Neuronal stem cell (in vitro differentiated cells): ENCODE measurements around the gene RPL37A.

Experiments
- DNase-seq: peaks from one replicate; pipeline ENCODE4 v3.0.0-alpha.2; 2013; ENCODE audit warnings: low spot score
- H2AFZ ChIP-seq: one replicate; pipeline ENCODE4 v1.6.1; 2013; ENCODE audit warnings: mild to moderate bottlenecking, low read length, inconsistent platforms
- H2AK5ac ChIP-seq: 2 replicates; pipeline ENCODE4 v1.6.1; 2013; ENCODE audit warnings: low read depth, mild to moderate bottlenecking, inconsistent platforms, low read length, moderate library complexity, mixed read lengths
- H2BK120ac ChIP-seq: 2 replicates; pipeline ENCODE4 v1.6.1; 2013; ENCODE audit warnings: low read depth, mild to moderate bottlenecking, inconsistent platforms, low read length, moderate library complexity, mixed read lengths
- H2BK12ac ChIP-seq: one replicate; pipeline ENCODE4 v1.6.1; 2013; ENCODE audit warnings: low read length, inconsistent platforms
- H2BK15ac ChIP-seq: 2 replicates; pipeline ENCODE4 v1.6.1; 2013; ENCODE audit warnings: mild to moderate bottlenecking, low read length, inconsistent platforms, mixed read lengths
- H2BK5ac ChIP-seq: one replicate; pipeline ENCODE4 v1.6.1; 2013; ENCODE audit warnings: inconsistent platforms, mild to moderate bottlenecking, low read length, moderate library complexity
- H3K14ac ChIP-seq: one replicate; pipeline ENCODE4 v1.6.1; 2013; ENCODE audit warnings: low read length, inconsistent platforms
- H3K18ac ChIP-seq: 2 replicates; pipeline ENCODE4 v1.6.1; 2013; ENCODE audit warnings: low read length, inconsistent platforms
- H3K23ac ChIP-seq: 2 replicates; pipeline ENCODE4 v1.6.1; 2013; ENCODE audit warnings: low read depth, mild to moderate bottlenecking, mixed read lengths, low read length, inconsistent platforms; ENCODE audit not compliant: poor library complexity
- H3K27ac ChIP-seq: replicated peaks from 3 replicates; pipeline ENCODE4 v1.5.1; 2013; ENCODE audit warnings: low read length, inconsistent platforms
- H3K27me3 ChIP-seq, 3 experiments: 2 replicates each; pipeline ENCODE4 v1.6.1; 2013; ENCODE audit warnings: low read length in 3 of 3, mild to moderate bottlenecking in 2 of 3, inconsistent platforms in 1 of 3, low read depth in 1 of 3, mixed read lengths in 1 of 3, moderate library complexity in 1 of 3; ENCODE audit not compliant: control insufficient read depth in 3 of 3, insufficient read depth in 3 of 3
- H3K36me3 ChIP-seq, 2 donors: replicated peaks in 1 of 2; 2 replicates each; pipeline ENCODE4 v1.6.1; 2013; ENCODE audit warnings: low read length in 2 of 2; ENCODE audit not compliant: control insufficient read depth in 2 of 2, insufficient read depth in 2 of 2
- H3K4ac ChIP-seq: 2 replicates; pipeline ENCODE4 v1.6.1; 2013; ENCODE audit warnings: inconsistent platforms, mild to moderate bottlenecking, low read length, moderate library complexity
- H3K4me1 ChIP-seq, 2 donors: 1 replicate in 1 of 2; 2 replicates in 1 of 2; pipeline ENCODE4 v1.6.1; 2013; ENCODE audit warnings: low read length in 2 of 2, low read depth in 1 of 2; ENCODE audit not compliant: control insufficient read depth in 2 of 2, insufficient read depth in 1 of 2
- H3K4me2 ChIP-seq: one replicate; pipeline ENCODE4 v1.6.1; 2013; ENCODE audit warnings: mild to moderate bottlenecking, low read length, inconsistent platforms; ENCODE audit not compliant: insufficient read depth, poor library complexity, severe bottlenecking
- H3K4me3 ChIP-seq, 2 donors: 2 replicates each; pipeline ENCODE4 v1.5.1; 2013; ENCODE audit warnings: low read length in 2 of 2, mild to moderate bottlenecking in 2 of 2, inconsistent platforms in 1 of 2, moderate library complexity in 1 of 2
- H3K79me1 ChIP-seq: one replicate; pipeline ENCODE4 v1.6.1; 2013; ENCODE audit warnings: low read depth, mild to moderate bottlenecking, inconsistent platforms, low read length, moderate library complexity
- H3K9ac ChIP-seq: one replicate; pipeline ENCODE4 v1.6.1; 2013; ENCODE audit warnings: mild to moderate bottlenecking, low read depth, low read length, inconsistent platforms; ENCODE audit not compliant: poor library complexity
- H3K9me3 ChIP-seq, 2 donors: replicated peaks in 1 of 2; 2 replicates each; pipeline versions ENCODE3 to v1.6.1; 2013; ENCODE audit warnings: low read length in 2 of 2, mild to moderate bottlenecking in 2 of 2, inconsistent platforms in 1 of 2, low read depth in 1 of 2, mixed read lengths in 1 of 2, moderate library complexity in 1 of 2; ENCODE audit not compliant: control insufficient read depth in 2 of 2, insufficient read depth in 1 of 2
- H4K8ac ChIP-seq: one replicate; pipeline ENCODE4 v1.6.1; 2013; ENCODE audit warnings: low read depth, mild to moderate bottlenecking, inconsistent platforms, low read length, moderate library complexity
- H4K91ac ChIP-seq: one replicate; pipeline ENCODE4 v1.6.1; 2013; ENCODE audit warnings: low read length, low read depth, mild to moderate bottlenecking, inconsistent platforms; ENCODE audit not compliant: poor library complexity
- WGBS, 2 donors: extraction: QIAGEN DNeasy Blood & Tissue Kit; methylation state at CpG; one replicate each; pipeline ENCODE4 v1.1.7; 2013; ENCODE audit warnings: missing lambda C conversion rate in 2 of 2, mixed read lengths in 1 of 2; ENCODE audit not compliant: insufficient read length in 2 of 2, insufficient replicate concordance in 1 of 2; ENCODE audit errors: extremely low coverage in 2 of 2; 5-methylcytosine and 5-hydroxymethylcytosine counted together

Gene RPL37A

GRCh38 chr2:216477283-216478035 lies 21.2 kb upstream of the RPL37A start:
- Histone ChIP-seq H3K27ac (no peak overlapping the region), H3K18ac (no peak overlapping the region), H2BK15ac (no peak overlapping the region), H2BK5ac (no peak overlapping the region), H3K23ac (no peak overlapping the region), H2AK5ac (no peak overlapping the region), H2BK120ac (no peak overlapping the region), H3K4ac (no peak overlapping the region), H3K4me1 (peaks cover 1 to 2% of the 10 kb centered on the region in 2 donors), H3K9ac (no peak overlapping the region), H3K4me2 (no peak overlapping the region), H4K8ac (no peak overlapping the region), H2BK12ac (no peak overlapping the region), H3K9me3 (no peaks in the 10 kb centered on the region), H3K4me3 (no peak overlapping the region), H3K27me3 (no peaks in the 10 kb centered on the region), H3K79me1 (no peaks in the 10 kb centered on the region), H4K91ac (no peak overlapping the region), H3K14ac (no peak overlapping the region), H3K36me3 (peaks cover 7 to 60% of the 10 kb centered on the region in 2 donors), H2AFZ (no peak overlapping the region)
- no peak for DNase-seq
- WGBS, 2 donors, result no CpG with 5 or more reads among the region's 2 CpGs

GRCh38 chr2:216478151-216478550 lies 20.5 kb upstream of the RPL37A start:
- Histone ChIP-seq H2AFZ (no peak overlapping the region), H3K36me3 (peaks cover 7 to 67% of the 10 kb centered on the region in 2 donors), H3K4me2 (no peak overlapping the region), H3K4me3 (no peak overlapping the region), H3K9me3 (no peaks in the 10 kb centered on the region), H3K4ac (no peak overlapping the region), H2BK120ac (no peak overlapping the region), H3K18ac (no peak overlapping the region), H3K27ac (no peak overlapping the region), H2BK15ac (no peak overlapping the region), H3K27me3 (no peaks in the 10 kb centered on the region), H3K9ac (no peak overlapping the region), H4K91ac (no peak overlapping the region), H2BK12ac (no peak overlapping the region), H2AK5ac (no peak overlapping the region), H3K14ac (no peak overlapping the region), H3K4me1 (peaks cover 1 to 2% of the 10 kb centered on the region in 2 donors), H2BK5ac (no peak overlapping the region), H3K79me1 (no peaks in the 10 kb centered on the region), H3K23ac (no peak overlapping the region), H4K8ac (no peak overlapping the region)
- no CpG with 5 or more reads among the region's 3 CpGs for WGBS, 2 donors
- DNase-seq, result no peak

GRCh38 chr2:216478791-216479190 lies 19.9 kb upstream of the RPL37A start:
- Histone ChIP-seq H3K4me3 (no peak overlapping the region), H3K14ac (no peak overlapping the region), H3K27me3 (no peaks in the 10 kb centered on the region), H3K4me1 (peaks cover 1 to 2% of the 10 kb centered on the region in 2 donors), H3K79me1 (no peaks in the 10 kb centered on the region), H2AFZ (no peak overlapping the region), H4K91ac (no peak overlapping the region), H2BK120ac (no peak overlapping the region), H3K9ac (no peak overlapping the region), H4K8ac (no peak overlapping the region), H3K36me3 (peaks cover 7 to 70% of the 10 kb centered on the region in 2 donors), H2AK5ac (no peak overlapping the region), H3K9me3 (no peaks in the 10 kb centered on the region), H2BK12ac (no peak overlapping the region), H3K4ac (no peak overlapping the region), H2BK15ac (no peak overlapping the region), H2BK5ac (no peak overlapping the region), H3K18ac (no peak overlapping the region), H3K27ac (no peak overlapping the region), H3K4me2 (no peak overlapping the region), H3K23ac (no peak overlapping the region)
- WGBS, 2 donors, result no CpG with 5 or more reads among the region's 1 CpG
- DNase-seq, result no peak

- Histone ChIP-seq H2BK5ac (no peak overlapping the region), H3K9me3 (no peaks in the 10 kb centered on the region), H3K18ac (no peak overlapping the region), H3K4me1 (peaks cover 1 to 2% of the 10 kb centered on the region in 2 donors), H3K27ac (no peak overlapping the region), H2BK15ac (no peak overlapping the region), H3K14ac (no peak overlapping the region), H3K23ac (no peak overlapping the region), H2BK120ac (no peak overlapping the region), H3K4me3 (no peak overlapping the region), H3K36me3 (peaks cover 6 to 61% of the 10 kb centered on the region in 2 donors), H3K9ac (no peak overlapping the region), H2AFZ (no peak overlapping the region), H2AK5ac (no peak overlapping the region), H2BK12ac (no peak overlapping the region), H3K4me2 (no peak overlapping the region), H3K27me3 (no peaks in the 10 kb centered on the region), H3K79me1 (no peaks in the 10 kb centered on the region), H3K4ac (no peak overlapping the region), H4K8ac (no peak overlapping the region), H4K91ac (no peak overlapping the region)
- no CpG with 5 or more reads among the region's 3 CpGs for WGBS, 2 donors
- no peak for DNase-seq
These were observed 18.4 kb upstream of the RPL37A start for GRCh38 chr2:216480221-216480620.
